Liver (tissue), 9 donors: Measurements from ENCODE around the gene PDE1C. TPM values are rescaled to one million over a fixed set of nuclear protein-coding genes. Genes with fewer than 3 reads are reported as not detected.

Experiments used
- DNase-seq: peaks from one replicate; pipeline ENCODE4 v3.0.0-alpha.2; 2017; ENCODE audit warnings: low spot score
- H3K27ac ChIP-seq, 2 donors: one replicate each; pipeline ENCODE4 v1.7.0; 2013; ENCODE audit warnings: inconsistent platforms in 2 of 2, low read length in 2 of 2, control low read depth in 1 of 2, low read depth in 1 of 2, mild to moderate bottlenecking in 1 of 2
- H3K27me3 ChIP-seq, 4 donors: one replicate each; pipeline versions ENCODE4 v1.6.1 to v1.7.0; 2013; ENCODE audit warnings: low read length in 3 of 4, inconsistent platforms in 1 of 4, mild to moderate bottlenecking in 1 of 4, moderate library complexity in 1 of 4; ENCODE audit not compliant: control insufficient read depth in 4 of 4, insufficient read depth in 4 of 4
- H3K36me3 ChIP-seq, 4 donors: one replicate each; pipeline versions ENCODE4 v1.6.1 to v1.7.0; 2013; ENCODE audit warnings: low read length in 3 of 4, mild to moderate bottlenecking in 3 of 4, low read depth in 1 of 4, moderate library complexity in 1 of 4; ENCODE audit not compliant: control insufficient read depth in 4 of 4, insufficient read depth in 3 of 4
- H3K4me1 ChIP-seq, 4 donors: one replicate each; pipeline versions ENCODE4 v1.6.1 to v1.7.0; 2013; ENCODE audit warnings: low read length in 3 of 4, mild to moderate bottlenecking in 3 of 4, moderate library complexity in 1 of 4; ENCODE audit not compliant: control insufficient read depth in 4 of 4, insufficient read depth in 4 of 4
- H3K4me3 ChIP-seq, 3 donors: one replicate each; pipeline versions ENCODE4 v1.6.1 to v1.7.0; 2013; ENCODE audit warnings: low read length in 3 of 3, control low read depth in 1 of 3, low read depth in 1 of 3, mild to moderate bottlenecking in 1 of 3
- H3K9ac ChIP-seq, 2 donors: one replicate each; pipeline ENCODE4 v1.7.0; 2013; ENCODE audit warnings: low read length in 2 of 2, mild to moderate bottlenecking in 2 of 2, moderate library complexity in 2 of 2, control low read depth in 1 of 2, low read depth in 1 of 2
- H3K9me3 ChIP-seq, 4 donors: one replicate each; pipeline versions ENCODE4 v1.6.1 to v1.7.0; 2013; ENCODE audit warnings: low read length in 3 of 4; ENCODE audit not compliant: control insufficient read depth in 4 of 4
- EGR1 ChIP-seq, 2 donors: IDR thresholded peaks; 2 replicates each; pipeline ENCODE4 v1.6.1; 2016 to 2018; ENCODE audit warnings: antibody characterized with exemption in 2 of 2, low read depth in 2 of 2
- FOXA1 ChIP-seq: IDR thresholded peaks from 2 replicates; pipeline ENCODE4 v1.6.1; 2016; ENCODE audit warnings: antibody characterized with exemption
- FOXA2 ChIP-seq: IDR thresholded peaks from 2 replicates; pipeline ENCODE4 v1.6.1; 2016; ENCODE audit warnings: antibody characterized with exemption
- GABPA ChIP-seq, 2 donors: IDR thresholded peaks in 1 of 2; conservative IDR thresholded peaks in 1 of 2; 2 replicates each; pipeline ENCODE4 v1.6.1; 2016; ENCODE audit warnings: antibody characterized with exemption in 2 of 2, mild to moderate bottlenecking in 1 of 2, moderate library complexity in 1 of 2
- HNF4A ChIP-seq, 2 donors: conservative IDR thresholded peaks; 2 replicates each; pipeline ENCODE4 v1.6.1; 2016; ENCODE audit warnings: antibody characterized with exemption in 2 of 2, mild to moderate bottlenecking in 2 of 2
- HNF4G ChIP-seq: IDR thresholded peaks from 2 replicates; pipeline ENCODE4 v1.6.1; 2016; ENCODE audit warnings: antibody characterized with exemption
- JUND ChIP-seq, 2 donors: IDR thresholded peaks; 2 replicates each; pipeline ENCODE4 v1.6.1; 2016; ENCODE audit warnings: antibody characterized with exemption in 2 of 2
- NR2F2 ChIP-seq: IDR thresholded peaks from 2 replicates; pipeline ENCODE4 v1.6.1; 2016; ENCODE audit warnings: antibody characterized with exemption
- RAD21 ChIP-seq, 2 donors: IDR thresholded peaks; 2 replicates each; pipeline ENCODE4 v1.6.1; 2016; ENCODE audit warnings: antibody characterized with exemption in 2 of 2, mild to moderate bottlenecking in 2 of 2
- RXRA ChIP-seq, 2 donors: IDR thresholded peaks; 2 replicates each; pipeline ENCODE4 v1.6.1; 2017 to 2018; ENCODE audit warnings: antibody characterized with exemption in 2 of 2, mild to moderate bottlenecking in 1 of 2
- SP1 ChIP-seq: IDR thresholded peaks from 2 replicates; pipeline ENCODE4 v1.6.1; 2018; ENCODE audit warnings: antibody characterized with exemption, mild to moderate bottlenecking
- TAF1 ChIP-seq: conservative IDR thresholded peaks from 2 replicates; pipeline ENCODE4 v1.6.1; 2016; ENCODE audit warnings: antibody characterized with exemption, mild to moderate bottlenecking
- YY1 ChIP-seq: IDR thresholded peaks from 2 replicates; pipeline ENCODE4 v1.6.1; 2016; ENCODE audit warnings: antibody characterized with exemption, mild to moderate bottlenecking
- WGBS: extraction: QIAGEN DNeasy Blood & Tissue Kit; methylation state at CpG from one replicate; pipeline ENCODE4 v1.1.7; 2013; 5-methylcytosine and 5-hydroxymethylcytosine counted together
- polyA plus RNA-seq, 2 donors: library from polyadenylated mRNA; stranded (reverse) in 1 of 2; unstranded in 1 of 2; fragments of 200-250 nt in 1 of 2; fragments of >200 nt in 1 of 2; fragmentation: Nextera tagmentation in 1 of 2; extraction: Ambion mirVana in 1 of 2; gene quantifications; one replicate each; pipeline versions ENCODE4 v1.2.1 to v1.2.3, GENCODE V29; 2013 to 2015
- total RNA-seq, 2 donors: library from RNA; depleted of rRNA; stranded (reverse); fragments of >200 nt; gene quantifications; one replicate each; pipeline ENCODE4 v1.2.3, GENCODE V29; 2014
- TF ChIP-seq, protein P1 (sequence below): IDR thresholded peaks from 2 replicates; pipeline ENCODE4 v1.6.1; 2016; ENCODE audit warnings: antibody characterized with exemption, mild to moderate bottlenecking
- TF ChIP-seq, protein P2 (sequence below): fragments of 150-350 bp; IDR thresholded peaks from 2 replicates; pipeline ENCODE4 v1.5.1; 2017; ENCODE audit warnings: improper control_type of control experiment, low read depth, low read length; ENCODE audit not compliant: missing input control
- TF ChIP-seq, protein P3 (sequence below): IDR thresholded peaks from 2 replicates; pipeline ENCODE4 v1.6.1; 2016; ENCODE audit warnings: antibody characterized with exemption
- TF ChIP-seq, protein P4 (sequence below): IDR thresholded peaks from 2 replicates; pipeline ENCODE4 v1.6.1; 2016; ENCODE audit warnings: antibody characterized with exemption
- TF ChIP-seq, protein P5 (sequence below): IDR thresholded peaks from 2 replicates; pipeline ENCODE4 v1.6.1; 2016; ENCODE audit warnings: antibody characterized with exemption
- donor health status: healthy.
- donor health status: healthy.
- donor health status: healthy.
- donor health status: healthy.
- donor health status: healthy.

PDE1C gene
- total and polyA plus RNA-seq, 4 donors = 0.05 to 0.92 (median 0.47) TPM; not detected in 1

DNA sequence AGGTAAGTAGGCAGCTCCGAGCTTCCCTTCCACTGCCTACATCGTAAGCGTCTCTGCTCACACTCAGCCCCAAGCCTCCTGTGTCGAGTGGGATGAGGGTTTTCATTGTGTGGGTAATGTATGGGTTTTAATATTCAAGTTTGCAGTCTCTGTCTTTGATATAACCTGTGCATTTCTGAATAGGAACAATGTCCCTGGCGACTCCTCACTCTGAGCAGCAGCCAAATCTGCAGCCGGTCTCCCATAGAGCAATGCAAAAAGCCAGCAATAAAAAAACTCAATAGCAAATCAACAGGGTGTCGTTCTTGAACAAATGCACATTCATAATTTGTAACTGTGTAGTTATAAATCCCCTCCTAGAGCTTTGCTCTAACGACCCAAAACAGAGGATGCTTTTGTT, 349.8 kb downstream of the PDE1C start:
- Histone ChIP-seq H3K27me3 (peaks cover 0 to 20% (median 0%) of the 10 kb centered on the region in 4 donors), H3K9me3 (no peaks in the 10 kb centered on the region), H3K4me3 (no peak overlapping the region), H3K4me1 (no peaks in the 10 kb centered on the region), H3K27ac (no peak overlapping the region), H3K36me3 (no peaks in the 10 kb centered on the region), H3K9ac (no peak overlapping the region)
- DNase-seq = no peak
- no peak for TF ChIP-seq HNF4G
- TF ChIP-seq, protein P1, sequence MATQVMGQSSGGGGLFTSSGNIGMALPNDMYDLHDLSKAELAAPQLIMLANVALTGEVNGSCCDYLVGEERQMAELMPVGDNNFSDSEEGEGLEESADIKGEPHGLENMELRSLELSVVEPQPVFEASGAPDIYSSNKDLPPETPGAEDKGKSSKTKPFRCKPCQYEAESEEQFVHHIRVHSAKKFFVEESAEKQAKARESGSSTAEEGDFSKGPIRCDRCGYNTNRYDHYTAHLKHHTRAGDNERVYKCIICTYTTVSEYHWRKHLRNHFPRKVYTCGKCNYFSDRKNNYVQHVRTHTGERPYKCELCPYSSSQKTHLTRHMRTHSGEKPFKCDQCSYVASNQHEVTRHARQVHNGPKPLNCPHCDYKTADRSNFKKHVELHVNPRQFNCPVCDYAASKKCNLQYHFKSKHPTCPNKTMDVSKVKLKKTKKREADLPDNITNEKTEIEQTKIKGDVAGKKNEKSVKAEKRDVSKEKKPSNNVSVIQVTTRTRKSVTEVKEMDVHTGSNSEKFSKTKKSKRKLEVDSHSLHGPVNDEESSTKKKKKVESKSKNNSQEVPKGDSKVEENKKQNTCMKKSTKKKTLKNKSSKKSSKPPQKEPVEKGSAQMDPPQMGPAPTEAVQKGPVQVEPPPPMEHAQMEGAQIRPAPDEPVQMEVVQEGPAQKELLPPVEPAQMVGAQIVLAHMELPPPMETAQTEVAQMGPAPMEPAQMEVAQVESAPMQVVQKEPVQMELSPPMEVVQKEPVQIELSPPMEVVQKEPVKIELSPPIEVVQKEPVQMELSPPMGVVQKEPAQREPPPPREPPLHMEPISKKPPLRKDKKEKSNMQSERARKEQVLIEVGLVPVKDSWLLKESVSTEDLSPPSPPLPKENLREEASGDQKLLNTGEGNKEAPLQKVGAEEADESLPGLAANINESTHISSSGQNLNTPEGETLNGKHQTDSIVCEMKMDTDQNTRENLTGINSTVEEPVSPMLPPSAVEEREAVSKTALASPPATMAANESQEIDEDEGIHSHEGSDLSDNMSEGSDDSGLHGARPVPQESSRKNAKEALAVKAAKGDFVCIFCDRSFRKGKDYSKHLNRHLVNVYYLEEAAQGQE = no peak
- no peak for TF ChIP-seq YY1
- no peak for TF ChIP-seq JUND (IDR thresholded peaks at IDR 0.05)
- TF ChIP-seq SP1 = no peak
- TF ChIP-seq, protein P2, sequence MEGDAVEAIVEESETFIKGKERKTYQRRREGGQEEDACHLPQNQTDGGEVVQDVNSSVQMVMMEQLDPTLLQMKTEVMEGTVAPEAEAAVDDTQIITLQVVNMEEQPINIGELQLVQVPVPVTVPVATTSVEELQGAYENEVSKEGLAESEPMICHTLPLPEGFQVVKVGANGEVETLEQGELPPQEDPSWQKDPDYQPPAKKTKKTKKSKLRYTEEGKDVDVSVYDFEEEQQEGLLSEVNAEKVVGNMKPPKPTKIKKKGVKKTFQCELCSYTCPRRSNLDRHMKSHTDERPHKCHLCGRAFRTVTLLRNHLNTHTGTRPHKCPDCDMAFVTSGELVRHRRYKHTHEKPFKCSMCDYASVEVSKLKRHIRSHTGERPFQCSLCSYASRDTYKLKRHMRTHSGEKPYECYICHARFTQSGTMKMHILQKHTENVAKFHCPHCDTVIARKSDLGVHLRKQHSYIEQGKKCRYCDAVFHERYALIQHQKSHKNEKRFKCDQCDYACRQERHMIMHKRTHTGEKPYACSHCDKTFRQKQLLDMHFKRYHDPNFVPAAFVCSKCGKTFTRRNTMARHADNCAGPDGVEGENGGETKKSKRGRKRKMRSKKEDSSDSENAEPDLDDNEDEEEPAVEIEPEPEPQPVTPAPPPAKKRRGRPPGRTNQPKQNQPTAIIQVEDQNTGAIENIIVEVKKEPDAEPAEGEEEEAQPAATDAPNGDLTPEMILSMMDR = no peak
- no peak for TF ChIP-seq EGR1 (IDR thresholded peaks at IDR 0.05; ENCODE audit: low read depth in 2 of 2)
- TF ChIP-seq, protein P3, sequence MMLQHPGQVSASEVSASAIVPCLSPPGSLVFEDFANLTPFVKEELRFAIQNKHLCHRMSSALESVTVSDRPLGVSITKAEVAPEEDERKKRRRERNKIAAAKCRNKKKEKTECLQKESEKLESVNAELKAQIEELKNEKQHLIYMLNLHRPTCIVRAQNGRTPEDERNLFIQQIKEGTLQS = no peak
- TF ChIP-seq TAF1 = no peak
- TF ChIP-seq GABPA (IDR thresholded peaks at IDR 0.05 in 1 of 2, conservative IDR thresholded peaks at IDR 0.05 in 1 of 2) = no peak
- TF ChIP-seq FOXA1 = no peak
- TF ChIP-seq RXRA (IDR thresholded peaks at IDR 0.05) = no peak
- TF ChIP-seq HNF4A (conservative IDR thresholded peaks at IDR 0.05) = no peak
- no peak for TF ChIP-seq NR2F2
- no peak for TF ChIP-seq RAD21 (IDR thresholded peaks at IDR 0.05)
- TF ChIP-seq, protein P4, sequence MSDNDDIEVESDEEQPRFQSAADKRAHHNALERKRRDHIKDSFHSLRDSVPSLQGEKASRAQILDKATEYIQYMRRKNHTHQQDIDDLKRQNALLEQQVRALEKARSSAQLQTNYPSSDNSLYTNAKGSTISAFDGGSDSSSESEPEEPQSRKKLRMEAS = no peak
- no peak for TF ChIP-seq FOXA2
- TF ChIP-seq, protein P5, sequence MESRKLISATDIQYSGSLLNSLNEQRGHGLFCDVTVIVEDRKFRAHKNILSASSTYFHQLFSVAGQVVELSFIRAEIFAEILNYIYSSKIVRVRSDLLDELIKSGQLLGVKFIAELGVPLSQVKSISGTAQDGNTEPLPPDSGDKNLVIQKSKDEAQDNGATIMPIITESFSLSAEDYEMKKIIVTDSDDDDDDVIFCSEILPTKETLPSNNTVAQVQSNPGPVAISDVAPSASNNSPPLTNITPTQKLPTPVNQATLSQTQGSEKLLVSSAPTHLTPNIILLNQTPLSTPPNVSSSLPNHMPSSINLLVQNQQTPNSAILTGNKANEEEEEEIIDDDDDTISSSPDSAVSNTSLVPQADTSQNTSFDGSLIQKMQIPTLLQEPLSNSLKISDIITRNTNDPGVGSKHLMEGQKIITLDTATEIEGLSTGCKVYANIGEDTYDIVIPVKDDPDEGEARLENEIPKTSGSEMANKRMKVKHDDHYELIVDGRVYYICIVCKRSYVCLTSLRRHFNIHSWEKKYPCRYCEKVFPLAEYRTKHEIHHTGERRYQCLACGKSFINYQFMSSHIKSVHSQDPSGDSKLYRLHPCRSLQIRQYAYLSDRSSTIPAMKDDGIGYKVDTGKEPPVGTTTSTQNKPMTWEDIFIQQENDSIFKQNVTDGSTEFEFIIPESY = no peak
- WGBS = 74% methylated on average over 8 of the region's 8 CpGs
